HL-60/S4 (cell line): ENCODE measurements around the gene PLPP6.
"Not testable (repeated sequence)": the region's sequence is repeated elsewhere in the genome, so short reads cannot be mapped to it uniquely, and the experiment has no call there.

ENCODE experiments used
- in situ Hi-C: fragments of 300-500 bp; cut with MboI; formaldehyde crosslinking; loops from 2 replicates; pipeline ENCODE4 v1.14.3; 2022; ENCODE audit warnings: low sequenced_read_pairs

The PLPP6 gene

DNA sequence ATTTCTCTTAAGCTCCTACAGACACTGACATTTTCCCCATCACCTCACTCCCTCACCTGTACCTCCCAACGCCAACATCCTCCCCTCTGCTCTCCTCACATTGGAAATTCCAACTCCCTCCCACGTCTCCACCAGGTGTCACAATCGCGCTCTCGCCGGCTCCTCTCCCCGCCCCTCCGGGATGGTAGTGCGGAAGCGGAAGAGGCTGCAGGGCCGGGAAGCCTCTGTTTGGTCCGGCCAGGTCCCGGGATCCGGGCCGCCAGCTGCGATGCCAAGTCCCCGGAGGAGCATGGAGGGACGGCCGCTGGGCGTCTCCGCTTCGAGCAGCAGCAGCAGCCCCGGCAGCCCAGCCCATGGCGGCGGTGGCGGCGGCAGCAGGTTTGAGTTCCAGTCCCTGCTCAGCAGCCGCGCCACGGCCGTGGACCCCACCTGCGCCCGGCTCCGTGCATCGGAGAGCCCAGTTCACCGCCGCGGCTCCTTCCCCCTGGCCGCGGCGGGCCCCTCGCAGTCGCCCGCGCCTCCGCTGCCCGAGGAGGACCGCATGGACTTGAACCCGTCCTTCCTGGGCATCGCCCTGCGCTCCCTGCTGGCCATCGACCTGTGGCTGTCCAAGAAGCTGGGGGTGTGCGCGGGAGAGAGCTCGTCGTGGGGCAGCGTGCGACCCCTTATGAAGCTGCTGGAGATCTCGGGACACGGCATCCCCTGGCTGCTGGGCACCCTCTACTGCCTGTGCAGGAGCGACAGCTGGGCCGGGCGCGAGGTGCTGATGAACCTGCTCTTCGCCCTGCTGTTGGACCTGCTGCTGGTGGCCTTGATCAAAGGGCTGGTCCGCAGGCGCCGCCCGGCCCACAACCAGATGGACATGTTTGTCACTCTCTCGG, at the start of gene PLPP6:
Gene PLPP6, plus strand, starts transcription at position 187 of the 881 bp plus-strand sequence. Its CDS starts 82 bp downstream, at position 269.
- in situ Hi-C loops, result no loop called here

DNA sequence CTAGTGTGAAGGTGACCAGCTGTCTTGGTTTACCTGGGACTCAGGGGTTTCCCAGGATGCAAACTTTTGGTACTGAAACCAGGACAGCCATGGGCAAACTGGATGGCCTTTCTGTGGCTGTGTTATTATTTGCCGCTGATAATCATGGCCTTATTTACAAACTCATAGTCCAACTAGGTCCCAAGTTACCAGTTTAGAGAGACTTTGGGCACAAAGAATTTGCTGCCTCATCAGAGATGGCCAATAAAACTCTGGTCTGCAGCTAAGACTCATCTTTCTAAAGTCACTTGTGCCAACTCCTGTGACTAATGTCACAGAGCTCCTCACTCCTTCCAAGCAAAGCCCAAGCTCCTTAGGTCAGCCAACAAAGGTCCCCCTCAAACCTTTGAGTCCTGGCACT, 47.5 kb upstream of the PLPP6 start:
- in situ Hi-C loops, result no loop called here

DNA sequence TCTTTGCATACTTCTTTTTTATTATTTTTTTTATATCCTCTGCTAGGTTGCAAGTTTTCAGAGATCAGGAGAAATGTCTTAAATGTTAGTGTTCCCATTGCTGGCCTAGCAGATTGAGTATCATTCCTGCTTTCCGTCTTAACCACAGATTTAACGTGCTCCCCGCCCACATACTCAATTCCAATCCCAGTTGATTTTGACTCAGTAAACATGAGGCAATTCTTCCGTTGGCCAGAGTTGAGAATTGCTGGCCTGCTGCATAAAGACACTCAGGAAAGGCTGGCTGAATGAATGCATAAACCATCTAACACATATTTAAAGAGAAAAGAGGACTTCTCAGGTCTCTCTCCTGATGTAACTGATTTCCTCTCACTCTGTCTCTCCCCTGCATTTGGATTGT, 46.8 kb upstream of the PLPP6 start:
- in situ Hi-C loops, result no loop called here

DNA sequence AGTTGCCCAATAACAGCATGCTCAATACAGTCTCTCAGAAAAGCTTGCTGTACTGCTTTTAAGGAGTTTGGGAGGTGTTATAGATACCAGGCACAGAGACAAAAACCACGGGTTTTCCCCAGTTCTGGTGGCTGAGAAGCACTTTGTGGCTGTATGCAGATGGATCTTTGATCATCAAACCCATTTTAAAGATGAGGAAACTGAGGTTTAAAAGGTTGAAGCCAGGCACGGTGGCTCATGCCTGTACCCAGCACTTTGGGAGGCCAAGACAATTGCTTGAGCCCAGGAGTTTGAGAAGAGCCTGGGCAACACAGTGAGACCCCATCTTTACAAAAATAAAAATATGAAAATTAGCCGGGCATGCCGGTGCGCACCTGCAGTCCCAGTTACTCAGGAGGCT, 46.3 kb upstream of the PLPP6 start:
- in situ Hi-C loops, result no loop called here

DNA sequence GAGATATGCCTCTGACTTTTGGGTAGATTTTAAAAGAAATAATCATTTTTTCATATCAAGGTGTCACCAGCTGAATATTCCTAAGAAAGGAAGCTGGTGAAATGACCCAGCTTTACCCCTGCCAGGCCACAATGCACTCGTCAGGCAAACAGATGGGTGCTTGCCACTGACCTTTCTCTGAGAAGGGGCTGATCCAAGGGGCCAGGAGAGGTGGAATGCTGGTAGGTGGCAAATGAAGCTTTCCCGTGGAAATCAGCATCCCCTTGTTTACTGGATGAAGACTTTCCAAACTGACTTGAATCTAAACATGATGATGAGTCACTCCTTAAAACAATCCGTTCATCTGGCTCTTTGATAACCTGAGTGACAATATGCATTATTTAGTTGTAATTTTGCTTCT, 44.3 kb upstream of the PLPP6 start:
- in situ Hi-C loops, result no loop called here

DNA sequence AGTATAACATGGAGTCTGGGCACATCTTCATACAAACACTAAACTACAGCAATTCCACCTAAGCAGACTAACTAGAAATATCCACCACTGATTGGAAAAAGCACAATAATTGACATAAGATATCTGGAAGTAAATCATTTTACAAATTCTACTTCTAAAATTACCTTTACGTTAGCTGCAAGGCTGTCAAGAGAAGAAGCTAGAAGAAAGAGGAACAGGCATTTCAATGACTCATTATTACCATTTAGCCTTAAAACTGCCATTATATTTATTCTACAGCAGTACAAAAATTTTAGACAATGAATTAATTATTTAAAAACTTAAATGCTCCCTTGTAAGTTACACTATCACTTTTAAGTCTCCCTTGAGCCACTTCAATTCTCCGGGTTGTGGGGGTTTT, 43.4 kb upstream of the PLPP6 start:
- in situ Hi-C loops, result no loop called here

DNA sequence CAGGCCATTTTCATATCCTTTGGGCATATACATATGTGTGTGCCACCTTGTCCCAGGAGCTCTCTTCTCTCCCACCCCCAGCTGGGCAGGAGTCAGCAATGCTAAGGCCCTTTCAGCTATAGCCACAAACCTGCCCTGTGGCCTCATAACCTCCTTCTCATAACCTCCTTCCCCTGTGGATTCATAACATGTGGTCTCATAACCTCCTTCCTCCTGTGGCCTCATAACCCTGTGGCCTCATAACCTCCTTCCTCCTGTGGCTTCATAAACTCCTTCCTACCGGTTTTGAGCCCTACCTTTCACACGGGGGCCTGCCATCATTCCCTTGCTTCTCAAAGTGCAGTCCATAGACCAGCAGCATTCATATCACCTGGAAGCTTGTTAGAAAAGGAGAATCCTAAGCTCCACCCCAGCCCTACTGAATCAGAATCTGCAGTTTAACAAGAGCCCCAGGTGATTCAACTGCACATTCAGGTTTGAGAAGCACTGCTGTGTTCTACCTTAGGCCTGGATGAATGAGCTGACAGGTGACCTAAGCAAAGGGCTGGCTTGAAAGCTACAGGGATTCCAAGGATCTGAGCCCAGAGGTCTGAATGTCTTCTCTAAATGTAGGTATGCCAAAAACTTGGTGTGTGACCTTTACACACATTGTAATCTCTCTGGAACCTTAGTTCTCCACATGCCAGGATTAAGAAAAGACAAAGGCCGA, 41.9 kb upstream of the PLPP6 start:
- in situ Hi-C loops, result no loop called here

DNA sequence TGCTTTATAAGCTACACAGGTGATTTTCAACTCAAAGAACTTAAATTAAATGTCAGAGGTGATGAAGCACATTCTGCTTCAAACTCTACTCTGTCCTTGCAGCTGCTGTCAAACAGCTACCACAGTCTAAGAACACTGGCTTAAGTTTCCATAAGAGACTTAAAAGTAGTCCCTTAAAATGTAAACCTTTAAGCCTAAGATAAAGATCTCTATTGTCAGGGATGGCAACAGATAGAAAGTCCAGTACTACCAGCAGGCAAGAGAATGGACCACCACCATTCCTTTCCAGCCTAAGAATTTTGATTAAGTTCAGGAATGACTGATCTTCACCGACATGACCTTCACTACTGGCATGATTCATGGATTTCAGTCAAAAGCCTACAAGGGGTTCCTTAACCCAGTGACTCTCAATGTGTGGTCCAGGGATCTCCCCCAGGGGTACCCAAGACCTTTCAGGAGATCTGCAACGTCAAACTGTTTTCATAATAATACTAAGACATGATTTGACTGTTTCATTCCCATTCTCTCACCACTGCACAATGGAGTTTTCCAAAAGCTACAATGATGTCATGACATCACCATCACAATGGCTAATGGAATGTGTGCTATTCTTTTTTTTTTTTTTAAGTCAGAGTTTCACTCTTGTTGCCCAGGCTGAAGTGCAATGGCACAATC, 41.1 kb upstream of the PLPP6 start:
- in situ Hi-C loops, result no loop called here

DNA sequence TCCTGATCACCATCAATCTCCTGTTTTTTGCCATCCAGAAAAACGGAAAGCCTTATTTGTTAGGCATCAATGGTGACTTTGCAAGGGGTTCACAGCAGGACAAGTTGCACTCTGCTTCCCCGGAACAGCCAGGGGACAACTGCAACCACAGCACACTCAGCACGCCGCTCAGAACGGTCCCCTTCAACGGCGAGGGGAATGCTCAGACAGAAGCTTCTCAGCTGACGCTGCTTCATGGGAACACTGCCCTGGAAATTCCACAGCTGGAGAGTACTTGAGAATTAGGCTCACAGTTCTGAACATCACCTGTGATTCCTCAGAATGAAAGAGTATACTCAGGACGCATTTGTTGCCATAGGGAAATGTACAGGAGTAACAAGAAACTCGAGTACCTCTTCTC, 40.1 kb upstream of the PLPP6 start:
- in situ Hi-C loops, result no loop called here

DNA sequence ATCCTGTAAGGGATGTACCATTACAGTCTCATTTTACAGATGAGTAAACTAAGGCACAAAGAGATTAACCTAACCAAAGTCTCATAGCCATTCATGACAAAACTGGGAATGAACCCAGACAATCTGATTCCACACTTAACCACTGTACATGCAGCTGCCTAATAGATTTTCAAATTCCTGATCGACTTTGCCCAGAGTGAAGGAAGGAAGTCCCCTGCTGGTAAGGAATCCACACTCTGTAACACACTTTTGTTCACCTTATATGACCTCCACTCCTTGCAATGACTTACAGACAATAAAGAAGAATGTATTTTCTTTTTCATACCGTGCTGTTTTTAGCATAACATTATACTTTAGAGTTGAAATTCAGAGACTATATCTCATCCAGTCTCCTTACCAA, 31.3 kb upstream of the PLPP6 start:
- in situ Hi-C loops, result no loop called here

DNA sequence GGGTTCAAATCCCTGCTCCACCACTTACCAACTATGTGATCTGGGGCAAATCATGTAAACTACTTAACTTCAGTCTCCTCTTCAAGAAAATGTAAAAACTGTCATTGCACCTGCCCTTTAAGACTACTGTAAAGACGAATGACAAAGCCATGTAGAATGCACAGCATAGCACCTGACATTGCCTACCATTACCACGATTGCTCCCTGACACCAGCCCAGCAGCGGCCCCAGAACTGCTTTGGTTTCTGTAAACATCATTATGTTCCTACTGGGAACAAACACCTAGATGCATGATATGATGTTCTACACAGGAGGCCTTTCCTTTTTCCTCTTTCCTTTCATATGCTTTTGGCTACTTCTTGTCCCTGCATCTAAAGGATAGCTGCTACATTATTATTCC, 23.1 kb upstream of the PLPP6 start:
- in situ Hi-C loops, result no loop called here

DNA sequence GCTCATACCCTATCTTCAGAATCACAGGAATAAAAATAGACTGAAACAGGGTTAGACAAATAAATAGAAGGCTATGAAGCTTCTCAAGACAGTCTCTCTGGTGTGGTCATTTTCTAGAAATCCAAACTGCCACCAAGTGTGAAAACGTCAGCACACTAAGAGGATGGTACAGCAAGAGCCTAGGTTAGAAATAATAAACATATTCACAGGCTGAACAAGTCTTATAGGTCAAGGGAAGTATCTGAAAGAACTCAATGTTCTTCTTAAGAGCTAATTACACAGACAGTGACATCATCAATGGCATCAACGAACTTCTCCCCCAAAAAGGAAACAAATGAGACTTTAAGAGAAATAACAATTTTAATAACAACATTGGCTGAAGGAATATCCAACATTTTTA, 22.7 kb upstream of the PLPP6 start:
- in situ Hi-C loops, result no loop called here

DNA sequence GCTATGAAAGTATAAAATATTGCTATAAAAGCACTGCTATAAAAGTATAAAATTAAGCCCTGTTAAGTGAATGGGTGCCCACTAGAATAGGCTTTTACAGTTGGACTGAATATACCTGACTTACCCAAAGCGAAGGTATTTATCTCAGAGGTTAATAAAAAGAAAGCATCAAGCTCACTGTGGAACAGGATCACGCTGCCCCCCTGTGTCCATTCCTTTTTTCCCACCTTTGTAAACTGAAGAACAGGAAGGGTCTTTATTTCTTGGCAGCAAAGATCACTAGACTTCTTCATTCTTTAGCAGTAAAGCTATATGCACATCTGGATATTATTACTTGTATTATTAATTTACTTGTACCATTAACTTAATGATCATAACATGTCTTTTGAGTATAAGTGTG, 22.1 kb upstream of the PLPP6 start:
- in situ Hi-C loops, result no loop called here

DNA sequence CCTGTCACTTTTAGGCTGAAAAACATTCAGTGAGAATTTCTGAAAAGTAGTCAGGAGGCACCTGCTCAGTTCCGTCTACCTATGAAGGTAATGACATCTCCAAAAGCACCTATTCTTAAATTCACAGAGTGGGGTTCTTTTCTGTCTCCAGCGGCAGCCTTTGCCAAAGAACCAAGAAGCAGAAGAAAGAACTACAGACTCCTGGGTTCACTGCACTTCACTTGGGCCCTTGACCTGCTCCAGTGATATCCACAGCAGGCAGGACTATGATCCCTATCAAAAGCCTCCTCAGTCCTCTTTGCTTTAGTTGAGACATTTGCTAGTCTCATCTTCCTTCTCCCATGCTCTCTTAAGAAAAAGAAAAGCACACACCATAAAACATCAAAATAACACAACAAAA, 19.7 kb upstream of the PLPP6 start:
- in situ Hi-C loops, result no loop called here

DNA sequence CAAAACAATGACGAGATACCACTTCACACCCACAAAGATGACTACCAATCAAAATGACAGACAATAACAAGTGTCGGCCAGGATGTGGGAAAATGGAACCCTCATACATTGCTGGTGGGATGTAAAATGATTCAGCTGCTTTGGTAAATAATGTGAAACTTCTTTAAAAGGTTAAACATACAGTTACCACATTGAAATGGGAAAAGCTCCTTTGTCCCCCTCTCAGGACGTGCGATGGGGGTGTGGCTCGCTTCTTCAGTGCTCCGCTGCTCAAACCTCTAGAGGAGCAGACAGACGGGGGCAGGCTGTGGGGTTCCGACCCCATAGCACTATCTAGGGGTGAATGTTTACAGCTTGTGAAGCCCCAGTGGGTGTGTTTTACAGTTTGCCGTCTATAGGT, 8.0 kb upstream of the PLPP6 start:
- in situ Hi-C loops, result no loop called here

DNA sequence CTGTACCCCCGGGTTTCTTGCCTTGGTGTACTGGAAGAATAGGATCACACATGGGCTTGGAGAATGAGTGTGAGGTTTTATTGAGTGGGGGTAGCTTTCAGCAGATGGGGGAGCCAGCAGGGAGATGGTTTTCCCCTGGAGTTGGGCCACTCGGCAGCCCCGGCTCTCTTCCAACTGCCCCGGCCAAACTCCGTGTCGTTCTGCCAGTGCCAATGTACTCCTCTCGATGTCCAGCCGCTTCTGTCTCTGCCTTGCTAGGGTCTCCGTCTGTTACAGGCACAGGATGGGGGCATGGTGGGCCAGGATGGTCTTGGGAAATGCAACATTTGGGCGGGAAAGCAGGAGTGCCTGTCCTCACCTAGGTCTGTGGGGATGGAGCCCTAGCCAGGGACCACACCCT, 7.6 kb upstream of the PLPP6 start:
- in situ Hi-C loops, result no loop called here

DNA sequence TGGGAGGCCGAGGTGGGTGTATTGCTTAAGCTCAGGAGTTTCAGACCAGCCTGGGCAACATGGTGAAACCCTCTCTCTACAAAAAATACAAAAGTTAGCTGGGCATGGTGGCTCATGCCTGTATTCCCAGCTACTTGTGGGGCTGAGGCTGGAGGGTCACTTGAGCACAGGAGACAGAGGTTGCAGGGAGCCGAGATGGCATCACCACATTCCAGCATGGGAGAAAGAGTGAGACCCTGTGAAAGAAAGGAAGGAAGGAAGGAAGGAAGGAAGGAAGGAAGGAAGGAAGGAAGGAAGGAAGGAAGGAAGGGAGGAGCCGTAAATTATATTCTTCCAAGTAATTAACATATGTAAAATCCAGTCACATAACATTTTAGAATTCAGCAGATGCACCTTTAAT, 5.9 kb upstream of the PLPP6 start:
- in situ Hi-C loops, result not testable (repeated sequence)

DNA sequence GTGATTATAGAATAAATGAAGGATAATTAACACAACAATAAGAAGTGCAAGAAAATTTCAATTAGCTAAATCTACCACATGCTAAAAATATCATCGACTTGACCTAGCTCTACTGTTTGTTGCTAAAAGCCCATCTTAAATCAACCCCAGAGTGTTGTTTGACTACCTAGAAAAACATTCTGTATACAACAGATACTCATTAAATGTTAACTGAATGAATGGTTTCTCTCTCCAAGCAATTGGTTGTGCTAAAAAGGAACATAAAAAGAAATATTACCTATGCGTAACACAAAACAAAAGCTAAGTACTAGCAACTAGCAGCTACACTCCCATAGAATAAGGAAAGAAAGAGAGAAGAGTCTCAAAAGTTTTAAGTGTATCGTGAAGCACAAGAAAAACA, 5.5 kb upstream of the PLPP6 start:
- in situ Hi-C loops, result no loop called here

DNA sequence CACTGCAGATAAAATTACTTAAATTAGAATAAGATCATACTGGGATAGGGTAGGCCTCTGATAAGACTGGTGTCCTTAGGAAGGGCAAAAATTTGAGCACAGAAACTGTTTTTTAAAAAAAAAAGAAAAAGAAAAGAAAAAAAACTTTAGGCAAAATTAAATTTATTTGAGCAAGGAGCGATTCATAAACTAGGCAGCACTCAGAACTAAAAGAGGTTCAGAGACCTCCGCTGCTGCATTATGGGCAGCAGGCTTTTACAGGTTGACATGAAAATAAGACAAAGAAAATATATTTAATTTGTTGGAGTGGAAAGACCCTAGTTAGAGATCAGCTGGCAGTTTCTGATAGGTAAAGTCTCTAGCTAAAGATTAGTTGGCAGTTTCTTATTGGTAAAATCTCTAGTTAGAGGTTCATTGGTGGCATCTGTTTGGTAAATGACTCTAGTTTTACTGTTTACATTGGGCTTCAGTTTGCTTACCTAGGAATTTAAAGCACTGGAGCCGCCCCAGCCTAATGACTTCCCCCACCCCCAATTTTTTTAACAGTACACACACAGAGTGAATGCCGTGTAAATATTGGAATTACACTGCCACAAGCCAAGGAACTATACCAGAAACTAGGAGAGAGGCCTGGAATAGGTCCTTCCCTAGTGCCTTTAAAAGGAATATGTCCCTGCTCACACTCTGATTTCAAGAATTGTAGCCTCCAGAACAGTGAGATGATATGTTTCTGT, 4.5 kb upstream of the PLPP6 start:
- in situ Hi-C loops, result no loop called here

DNA sequence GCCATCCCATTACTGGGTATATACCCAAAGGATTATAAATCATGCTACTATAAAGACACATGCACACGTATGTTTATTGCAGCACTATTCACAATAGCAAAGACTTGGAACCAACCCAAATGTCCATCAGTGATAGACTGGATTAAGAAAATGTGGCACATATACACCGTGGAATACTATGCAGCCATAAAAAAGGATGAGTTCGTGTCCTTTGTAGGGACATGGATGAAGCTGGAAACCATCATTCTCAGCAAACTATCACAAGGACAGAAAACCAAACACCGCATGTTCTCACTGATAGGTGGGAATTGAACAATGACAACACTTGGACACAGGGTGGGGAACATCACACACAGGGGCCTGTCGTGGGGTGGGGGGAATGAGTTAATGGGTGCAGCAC, 1.4 kb upstream of the PLPP6 start:
- in situ Hi-C loops, result not testable (repeated sequence)

DNA sequence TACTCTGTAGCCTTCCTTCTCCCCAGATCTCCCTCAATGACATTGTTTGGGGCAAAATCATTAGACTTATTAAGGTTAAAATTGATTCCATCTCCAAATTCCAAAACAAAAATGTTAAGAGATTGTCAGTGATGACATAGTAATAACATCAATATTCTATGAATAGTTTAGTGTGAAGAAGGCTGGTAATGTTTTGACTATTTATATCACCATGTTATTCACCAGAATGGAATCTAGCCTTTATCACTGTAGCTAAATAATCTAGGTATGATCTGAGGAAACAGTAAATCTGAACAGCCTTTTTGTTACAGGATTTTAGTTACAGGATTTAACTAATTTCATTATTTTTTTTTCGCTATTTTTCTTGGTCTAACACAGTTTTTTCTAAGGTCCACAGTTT, 929 bp upstream of the PLPP6 start:
- in situ Hi-C loops, result no loop called here
